ENCODE measurements around the gene CDC42EP2.
A peak's percentile ranks its signal among the peaks of the same experiment; 100 is the strongest.

The CDC42EP2 gene

DNA sequence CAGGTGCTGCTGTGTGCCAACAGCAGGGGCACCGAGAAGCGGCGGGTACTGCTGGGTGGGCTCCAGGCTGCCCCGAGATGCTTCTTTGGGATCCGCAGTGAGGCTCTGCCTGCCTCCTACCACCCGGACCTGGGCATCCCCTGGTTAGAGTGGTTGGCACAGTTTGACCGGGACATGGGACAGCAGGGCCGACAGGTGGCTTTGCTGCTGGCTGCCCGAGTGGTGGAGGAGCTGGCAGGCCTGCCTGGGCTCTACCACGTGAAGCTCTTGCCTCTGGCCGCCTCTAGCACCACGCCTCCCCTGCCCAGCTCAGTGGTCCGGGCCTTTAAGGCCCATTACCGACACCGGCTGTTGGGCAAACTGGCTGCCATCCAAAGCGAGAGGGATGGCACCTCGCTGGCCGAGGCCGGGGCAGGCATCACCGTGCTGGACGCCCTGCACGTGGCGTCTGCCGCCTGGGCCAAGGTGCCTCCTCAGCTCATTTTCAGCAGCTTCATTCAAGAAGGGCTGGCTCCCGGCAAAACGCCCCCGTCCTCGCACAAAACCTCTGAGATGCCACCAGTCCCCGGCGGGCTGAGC is 41.8 kb downstream of the CDC42EP2 start:
- no peak for DNase-seq (ENCODE audit: extremely low read depth, low read depth)
- TF ChIP-seq, protein P1, sequence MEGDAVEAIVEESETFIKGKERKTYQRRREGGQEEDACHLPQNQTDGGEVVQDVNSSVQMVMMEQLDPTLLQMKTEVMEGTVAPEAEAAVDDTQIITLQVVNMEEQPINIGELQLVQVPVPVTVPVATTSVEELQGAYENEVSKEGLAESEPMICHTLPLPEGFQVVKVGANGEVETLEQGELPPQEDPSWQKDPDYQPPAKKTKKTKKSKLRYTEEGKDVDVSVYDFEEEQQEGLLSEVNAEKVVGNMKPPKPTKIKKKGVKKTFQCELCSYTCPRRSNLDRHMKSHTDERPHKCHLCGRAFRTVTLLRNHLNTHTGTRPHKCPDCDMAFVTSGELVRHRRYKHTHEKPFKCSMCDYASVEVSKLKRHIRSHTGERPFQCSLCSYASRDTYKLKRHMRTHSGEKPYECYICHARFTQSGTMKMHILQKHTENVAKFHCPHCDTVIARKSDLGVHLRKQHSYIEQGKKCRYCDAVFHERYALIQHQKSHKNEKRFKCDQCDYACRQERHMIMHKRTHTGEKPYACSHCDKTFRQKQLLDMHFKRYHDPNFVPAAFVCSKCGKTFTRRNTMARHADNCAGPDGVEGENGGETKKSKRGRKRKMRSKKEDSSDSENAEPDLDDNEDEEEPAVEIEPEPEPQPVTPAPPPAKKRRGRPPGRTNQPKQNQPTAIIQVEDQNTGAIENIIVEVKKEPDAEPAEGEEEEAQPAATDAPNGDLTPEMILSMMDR (IDR thresholded peaks at IDR 0.05; ENCODE audit: low read depth, low read length): no peak

DNA sequence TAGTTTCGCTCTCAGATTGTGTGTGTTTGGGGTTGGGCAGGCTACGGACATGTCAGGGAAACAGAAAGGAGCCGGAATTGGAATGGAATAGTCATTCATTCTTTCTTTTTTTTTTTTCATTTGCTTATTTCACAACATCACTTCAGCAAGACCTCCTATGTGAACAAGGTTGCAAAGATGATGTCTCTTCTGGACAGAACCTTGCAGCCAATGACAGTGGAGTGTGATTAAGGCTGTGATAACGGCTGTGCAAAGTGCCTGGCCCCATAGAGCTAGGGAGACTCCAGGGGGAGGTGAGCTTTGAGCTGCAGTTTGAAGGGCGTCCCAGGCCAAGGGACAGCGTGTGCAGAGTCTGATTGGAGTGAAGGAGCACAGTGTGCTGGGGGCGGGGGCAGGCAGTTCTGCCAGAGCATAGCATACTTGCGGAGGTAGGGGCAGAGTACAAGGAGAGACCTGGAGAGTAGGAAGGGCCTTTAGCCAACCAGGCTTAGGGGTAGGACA is 43.2 kb downstream of the CDC42EP2 start:
- DNase-seq (ENCODE audit: extremely low read depth, low read depth): no peak
- TF ChIP-seq, protein P1 (IDR thresholded peaks at IDR 0.05; ENCODE audit: low read depth, low read length): no peak

DNA sequence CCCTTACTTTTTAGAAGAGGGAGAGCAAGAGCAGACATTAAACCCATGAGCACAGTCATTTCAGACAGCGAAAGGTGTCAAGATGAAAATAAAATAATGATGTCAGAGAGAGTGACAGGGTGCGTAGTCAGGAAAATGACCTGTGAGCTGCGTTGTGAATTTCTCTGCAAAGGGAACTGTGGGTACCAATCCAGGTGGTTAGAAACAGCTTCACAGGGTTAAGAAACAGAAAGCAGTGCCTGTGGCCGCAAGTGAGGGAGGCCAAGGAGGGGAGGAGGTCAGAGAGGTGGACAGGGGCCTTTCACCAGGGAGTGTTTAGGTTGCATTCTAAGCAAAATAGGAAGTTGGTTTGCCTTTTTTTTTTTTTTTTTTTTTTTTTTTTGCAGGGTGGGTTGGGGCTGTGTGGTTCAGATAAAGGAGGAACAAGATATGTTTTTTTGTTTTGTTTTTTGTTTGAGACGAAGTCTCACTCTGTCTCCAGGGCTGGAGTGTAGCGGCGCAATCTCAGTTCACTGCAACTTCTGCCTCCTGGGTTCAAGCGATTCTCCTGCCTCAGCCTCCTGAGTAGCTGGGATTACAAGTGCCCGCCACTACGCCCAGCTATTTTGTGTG is 47.8 kb downstream of the CDC42EP2 start:
- TF ChIP-seq, protein P1 (IDR thresholded peaks at IDR 0.05; ENCODE audit: low read depth, low read length): no peak

DNA sequence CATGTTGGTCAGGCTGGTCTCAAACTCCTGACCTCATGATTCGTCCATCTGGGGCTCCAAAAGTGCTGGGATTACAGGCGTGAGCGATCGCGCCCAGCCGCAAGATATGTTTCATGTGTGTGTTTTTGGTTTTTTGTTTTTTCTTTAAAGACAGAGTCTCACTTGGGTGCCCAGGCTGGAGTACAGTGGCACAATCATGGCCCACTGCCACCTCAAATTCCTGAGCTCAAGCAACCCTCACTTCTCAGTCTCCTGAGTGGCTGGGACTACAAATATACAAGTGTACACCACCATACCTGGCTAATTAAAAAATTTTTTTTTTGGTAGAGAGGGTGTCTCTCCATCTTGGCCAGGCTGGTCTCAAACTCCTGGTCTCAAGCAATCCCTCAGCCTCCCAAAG is 48.3 kb downstream of the CDC42EP2 start:
- DNase-seq (ENCODE audit: extremely low read depth, low read depth): no peak
- TF ChIP-seq, protein P1 (IDR thresholded peaks at IDR 0.05; ENCODE audit: low read depth, low read length): no peak

More for the DNA sequence above, 47.8 kb downstream of the CDC42EP2 start:
- DNase-seq (ENCODE audit: extremely low read depth, low read depth): no peak

DNA sequence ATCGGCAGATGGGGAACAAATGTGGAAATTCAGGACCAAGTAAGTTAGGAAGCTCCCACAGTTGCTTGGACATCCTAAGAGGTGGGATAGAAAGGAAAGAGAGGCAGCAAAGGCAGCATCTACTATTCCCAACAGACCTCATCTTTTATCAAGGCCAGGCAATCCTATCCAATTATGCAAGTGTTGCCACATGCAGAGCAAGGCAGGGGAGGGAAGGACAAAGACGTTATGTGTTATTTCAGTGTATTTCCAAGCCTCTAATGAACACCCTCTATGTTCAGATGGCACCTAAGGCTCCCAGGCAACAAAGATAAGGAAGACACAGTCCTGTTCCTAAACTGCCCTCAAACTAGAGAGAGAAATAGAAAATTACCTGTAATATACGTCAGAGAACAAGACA is 49.1 kb downstream of the CDC42EP2 start:
- DNase-seq (ENCODE audit: extremely low read depth, low read depth): no peak

DNA sequence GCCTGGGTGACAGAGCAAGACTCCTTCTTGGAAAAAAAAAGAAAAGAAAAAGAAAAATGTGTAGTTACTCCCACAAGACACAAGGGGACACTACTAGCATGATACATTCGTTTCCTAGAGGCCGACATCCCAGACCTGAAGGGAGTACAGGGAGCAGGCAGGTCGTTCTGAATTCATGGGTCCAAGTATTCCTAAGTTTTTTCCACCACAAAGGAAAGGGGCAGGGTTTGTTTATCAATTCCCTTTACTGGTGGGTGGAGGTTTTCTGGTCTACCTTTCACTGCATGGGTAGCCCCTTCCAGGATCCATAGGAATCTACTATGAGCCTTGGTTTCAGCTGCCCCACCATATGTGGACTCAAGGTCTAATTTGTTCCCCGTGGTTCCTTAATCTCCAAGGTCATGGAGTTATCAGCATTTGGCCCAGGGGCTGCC is 51.7 kb downstream of the CDC42EP2 start:
- peak; percentile 63 for DNase-seq (ENCODE audit: extremely low read depth, low read depth)
- TF ChIP-seq, protein P1 (IDR thresholded peaks at IDR 0.05; ENCODE audit: low read depth, low read length): peak; percentile 72

More for the DNA sequence above, 49.1 kb downstream of the CDC42EP2 start:
- TF ChIP-seq, protein P1 (IDR thresholded peaks at IDR 0.05; ENCODE audit: low read depth, low read length): no peak

DNA sequence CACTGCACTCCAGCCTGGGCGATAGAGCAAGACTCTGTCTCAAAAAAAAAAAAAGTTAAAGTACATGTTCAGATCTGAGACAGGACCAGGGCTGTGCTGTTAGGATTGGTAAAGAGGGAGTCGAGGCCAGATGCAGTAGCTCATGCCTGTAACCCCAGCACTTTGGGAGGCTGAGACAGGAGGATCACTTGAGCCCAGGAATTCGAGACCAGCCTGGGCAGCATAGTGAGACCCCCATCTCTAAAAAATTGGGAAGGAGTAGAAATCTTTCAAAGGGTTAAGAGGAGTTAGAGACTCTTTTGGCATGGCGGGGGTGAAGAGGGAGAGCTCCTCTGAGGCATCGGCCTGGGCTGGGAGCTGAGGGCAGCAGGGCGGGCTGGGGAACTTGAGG is 56.0 kb downstream of the CDC42EP2 start:
- no peak for DNase-seq (ENCODE audit: extremely low read depth, low read depth)
- TF ChIP-seq, protein P1 (IDR thresholded peaks at IDR 0.05; ENCODE audit: low read depth, low read length): no peak

All from AG09319 (cell line).